H9 (cell line): ENCODE data around the gene FAM171A1. TPM values are rescaled to one million over a fixed set of nuclear protein-coding genes. Genes with fewer than 3 reads are reported as not detected.

Source experiments
- DNase-seq: peaks from one replicate; pipeline ENCODE4 v3.0.0-alpha.2; 2017
- H2AFZ ChIP-seq: one replicate; pipeline ENCODE4 v1.6.1; 2013; ENCODE audit warnings: mild to moderate bottlenecking, low read length, control low read depth, moderate library complexity
- H2AK5ac ChIP-seq: 2 replicates; pipeline ENCODE4 v1.6.1; 2013; ENCODE audit warnings: low read length, control low read depth, mixed read lengths; ENCODE audit not compliant: insufficient read length
- H2BK120ac ChIP-seq: one replicate; pipeline ENCODE4 v1.6.1; 2013; ENCODE audit warnings: low read depth, mild to moderate bottlenecking, low read length, control low read depth, inconsistent platforms; ENCODE audit not compliant: poor library complexity, severe bottlenecking
- H2BK12ac ChIP-seq: 2 replicates; pipeline ENCODE4 v1.6.1; 2013; ENCODE audit warnings: low read length, control low read depth, mixed read lengths, low read depth; ENCODE audit not compliant: insufficient read length
- H2BK15ac ChIP-seq: 2 replicates; pipeline ENCODE4 v1.6.1; 2013; ENCODE audit warnings: low read depth, low read length, control low read depth
- H2BK20ac ChIP-seq: one replicate; pipeline ENCODE4 v1.6.1; 2013; ENCODE audit warnings: low read depth, mild to moderate bottlenecking, low read length, control low read depth, inconsistent platforms; ENCODE audit not compliant: poor library complexity, severe bottlenecking
- H2BK5ac ChIP-seq: 2 replicates; pipeline ENCODE4 v1.6.1; 2013; ENCODE audit warnings: low read length, control low read depth, mixed read lengths; ENCODE audit not compliant: insufficient read length
- H3K14ac ChIP-seq: 2 replicates; pipeline ENCODE4 v1.6.1; 2013; ENCODE audit warnings: low read length, control low read depth; ENCODE audit not compliant: insufficient read depth
- H3K18ac ChIP-seq: 2 replicates; pipeline ENCODE4 v1.6.1; 2013; ENCODE audit warnings: low read depth, mild to moderate bottlenecking, mixed read lengths, low read length, control low read depth; ENCODE audit not compliant: insufficient read length
- H3K23ac ChIP-seq: 2 replicates; pipeline ENCODE4 v1.6.1; 2013; ENCODE audit warnings: low read length, control low read depth, mixed read lengths, low read depth; ENCODE audit not compliant: insufficient read length
- H3K23me2 ChIP-seq: 2 replicates; pipeline ENCODE4 v1.6.1; 2013; ENCODE audit warnings: low read depth, mild to moderate bottlenecking, mixed read lengths, low read length, control low read depth; ENCODE audit not compliant: insufficient read length, poor library complexity, severe bottlenecking
- H3K27ac ChIP-seq: 2 replicates; pipeline ENCODE4 v1.5.1; 2013; ENCODE audit warnings: low read length, control low read depth, mixed read lengths, low read depth; ENCODE audit not compliant: insufficient read length
- H3K27me3 ChIP-seq: 2 replicates; pipeline ENCODE4 v1.6.1; 2013; ENCODE audit warnings: low read length, control low read depth, inconsistent platforms; ENCODE audit not compliant: insufficient read depth
- H3K4ac ChIP-seq: 2 replicates; pipeline ENCODE4 v1.6.1; 2013; ENCODE audit warnings: low read depth, mild to moderate bottlenecking, control low read depth, inconsistent platforms, low read length, moderate library complexity
- H3K4me1 ChIP-seq: 2 replicates; pipeline ENCODE4 v1.6.1; 2013; ENCODE audit warnings: low read length, control low read depth, inconsistent platforms; ENCODE audit not compliant: insufficient read depth
- H3K4me2 ChIP-seq: 2 replicates; pipeline ENCODE4 v1.6.1; 2013; ENCODE audit warnings: low read length, control low read depth, mixed read lengths; ENCODE audit not compliant: insufficient read length, insufficient read depth
- H3K56ac ChIP-seq: 2 replicates; pipeline ENCODE4 v1.6.1; 2013; ENCODE audit warnings: low read depth, mild to moderate bottlenecking, mixed read lengths, low read length, control low read depth; ENCODE audit not compliant: insufficient read length
- H3K79me1 ChIP-seq: 2 replicates; pipeline ENCODE4 v1.6.1; 2013; ENCODE audit warnings: low read depth, mild to moderate bottlenecking, moderate library complexity, low read length, control low read depth, inconsistent platforms; ENCODE audit not compliant: insufficient read depth, poor library complexity, severe bottlenecking
- H3K79me2 ChIP-seq: 2 replicates; pipeline ENCODE4 v1.6.1; 2013; ENCODE audit warnings: low read length, control low read depth, inconsistent platforms; ENCODE audit not compliant: insufficient read depth
- H3K9ac ChIP-seq: 2 replicates; pipeline ENCODE4 v1.6.1; 2013; ENCODE audit warnings: low read length, control low read depth, mixed read lengths; ENCODE audit not compliant: insufficient read length; ENCODE audit errors: extremely low read depth
- H3K9me3 ChIP-seq: one replicate; pipeline ENCODE4 v1.6.1; 2013; ENCODE audit warnings: low read depth, low read length, inconsistent platforms; ENCODE audit not compliant: control insufficient read depth
- H3T11ph ChIP-seq: one replicate; pipeline ENCODE4 v1.6.1; 2013; ENCODE audit warnings: mild to moderate bottlenecking, low read length, control low read depth, inconsistent platforms
- H4K20me1 ChIP-seq: one replicate; pipeline ENCODE4 v1.6.1; 2013; ENCODE audit not compliant: control insufficient read depth, insufficient read length, insufficient read depth
- H4K5ac ChIP-seq: 2 replicates; pipeline ENCODE4 v1.6.1; 2013; ENCODE audit warnings: low read depth, mild to moderate bottlenecking, mixed read lengths, low read length, control low read depth; ENCODE audit not compliant: insufficient read length
- H4K8ac ChIP-seq: replicated peaks from 2 replicates; pipeline ENCODE4 v1.6.1; 2013; ENCODE audit warnings: low read length, control low read depth, mixed read lengths, low read depth; ENCODE audit not compliant: insufficient read length
- H4K91ac ChIP-seq: 2 replicates; pipeline ENCODE4 v1.6.1; 2013; ENCODE audit warnings: low read depth, mild to moderate bottlenecking, moderate library complexity, mixed read lengths, low read length, control low read depth; ENCODE audit not compliant: insufficient read length
- H3K27ac Mint-ChIP-seq, 3 experiments: 2 replicates in 2 of 3; 3 replicates in 1 of 3; pipeline ENCODE4 v1.8.0; 2020 to 2021; ENCODE audit warnings: mixed read lengths in 3 of 3, mild to moderate bottlenecking in 1 of 3, moderate library complexity in 1 of 3
- H3K27me3 Mint-ChIP-seq: 2 replicates; pipeline ENCODE4 v1.8.0; 2021; ENCODE audit warnings: low read depth, mild to moderate bottlenecking, moderate library complexity, mixed read lengths
- H3K36me3 Mint-ChIP-seq, 3 experiments: 2 replicates in 2 of 3; 3 replicates in 1 of 3; pipeline ENCODE4 v1.8.0; 2020 to 2021; ENCODE audit warnings: low read depth in 3 of 3, mixed read lengths in 3 of 3; ENCODE audit not compliant: insufficient read depth in 1 of 3
- H3K4me1 Mint-ChIP-seq, 2 experiments: 2 replicates each; pipeline ENCODE4 v1.8.0; 2020; ENCODE audit warnings: mixed read lengths in 2 of 2
- H3K4me3 Mint-ChIP-seq, 2 experiments: 2 replicates in 1 of 2; 3 replicates in 1 of 2; pipeline ENCODE4 v1.8.0; 2020 to 2021; ENCODE audit warnings: mild to moderate bottlenecking in 2 of 2, mixed read lengths in 2 of 2, moderate library complexity in 1 of 2
- H3K9me3 Mint-ChIP-seq, 2 experiments: 2 replicates in 1 of 2; 3 replicates in 1 of 2; pipeline ENCODE4 v1.8.0; 2020; ENCODE audit warnings: mild to moderate bottlenecking in 2 of 2, mixed read lengths in 2 of 2, moderate library complexity in 1 of 2
- WGBS: extraction: QIAGEN DNeasy Blood & Tissue Kit; methylation state at CpG from one replicate; pipeline ENCODE4 v1.1.7; 2013; ENCODE audit warnings: missing lambda C conversion rate, low lambda C conversion rate, mixed read lengths; ENCODE audit not compliant: insufficient read length; ENCODE audit errors: extremely low coverage; 5-methylcytosine and 5-hydroxymethylcytosine counted together
- total RNA-seq: library from RNA; stranded (reverse); gene quantifications from 2 replicates; pipeline ENCODE4 v1.2.1, GENCODE V29; 2021
- TF ChIP-seq, protein P1 (sequence below): fragments of 200-600 bp; sonication (generic); conservative IDR thresholded peaks from 3 replicates; pipeline ENCODE4 v1.8.0; 2021; ENCODE audit warnings: antibody characterized with exemption, mild to moderate bottlenecking

The FAM171A1 gene
- total RNA-seq, 1 experiment from 2014 or later = 37.4 TPM

DNA sequence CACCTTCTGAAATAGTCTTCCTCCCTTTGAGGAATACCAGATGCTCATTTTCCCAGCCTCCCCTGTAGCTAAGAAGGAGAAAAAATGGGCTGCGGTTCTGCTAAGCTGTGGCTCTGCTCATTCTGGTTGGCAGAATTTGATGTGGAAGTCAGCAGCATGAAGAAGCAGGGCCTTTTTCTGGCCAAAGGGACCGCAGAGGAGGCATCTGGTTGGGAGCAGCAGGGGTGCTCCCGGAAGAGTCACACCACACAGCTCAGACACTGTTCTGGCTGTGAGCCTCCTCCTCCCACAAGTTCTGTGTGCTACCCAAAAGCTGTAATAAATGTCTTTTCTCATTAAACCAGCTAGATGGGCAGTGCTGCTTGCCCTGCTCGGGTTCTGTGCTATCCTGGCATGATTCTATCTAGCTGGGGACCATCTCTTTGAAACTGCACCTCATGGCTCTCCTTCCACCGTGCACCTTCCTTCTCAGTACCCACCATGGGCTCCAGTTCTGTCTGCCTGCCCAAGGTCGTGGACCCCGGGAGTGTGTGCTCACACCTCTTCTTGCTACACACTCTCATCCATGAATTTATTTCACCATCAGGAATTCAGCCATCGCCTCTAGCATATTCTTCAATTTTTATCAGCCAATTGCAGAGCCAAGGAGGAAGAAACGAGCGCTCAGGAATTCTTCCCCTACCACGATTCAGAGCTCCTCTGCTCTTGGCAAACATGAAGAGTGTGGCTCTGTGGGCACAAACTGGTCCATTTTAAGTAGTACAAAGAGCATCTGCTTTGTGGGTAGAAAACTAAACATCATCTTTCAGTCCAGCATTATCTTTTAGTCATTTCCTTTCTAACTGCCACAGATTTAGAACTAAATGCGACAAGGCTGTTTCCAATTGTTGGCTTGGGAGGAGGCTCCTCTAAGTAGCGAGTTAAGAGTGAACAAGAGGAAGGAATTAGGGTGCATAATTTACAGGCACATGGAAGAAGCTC, 76.9 kb downstream of the FAM171A1 start:
- H3K27me3 Mint-ChIP-seq = no peaks in the 10 kb centered on the region
- TF ChIP-seq, protein P1, sequence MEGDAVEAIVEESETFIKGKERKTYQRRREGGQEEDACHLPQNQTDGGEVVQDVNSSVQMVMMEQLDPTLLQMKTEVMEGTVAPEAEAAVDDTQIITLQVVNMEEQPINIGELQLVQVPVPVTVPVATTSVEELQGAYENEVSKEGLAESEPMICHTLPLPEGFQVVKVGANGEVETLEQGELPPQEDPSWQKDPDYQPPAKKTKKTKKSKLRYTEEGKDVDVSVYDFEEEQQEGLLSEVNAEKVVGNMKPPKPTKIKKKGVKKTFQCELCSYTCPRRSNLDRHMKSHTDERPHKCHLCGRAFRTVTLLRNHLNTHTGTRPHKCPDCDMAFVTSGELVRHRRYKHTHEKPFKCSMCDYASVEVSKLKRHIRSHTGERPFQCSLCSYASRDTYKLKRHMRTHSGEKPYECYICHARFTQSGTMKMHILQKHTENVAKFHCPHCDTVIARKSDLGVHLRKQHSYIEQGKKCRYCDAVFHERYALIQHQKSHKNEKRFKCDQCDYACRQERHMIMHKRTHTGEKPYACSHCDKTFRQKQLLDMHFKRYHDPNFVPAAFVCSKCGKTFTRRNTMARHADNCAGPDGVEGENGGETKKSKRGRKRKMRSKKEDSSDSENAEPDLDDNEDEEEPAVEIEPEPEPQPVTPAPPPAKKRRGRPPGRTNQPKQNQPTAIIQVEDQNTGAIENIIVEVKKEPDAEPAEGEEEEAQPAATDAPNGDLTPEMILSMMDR = no peak
- no peak overlapping the region for H3K9ac ChIP-seq
- no peak overlapping the region for H4K5ac ChIP-seq
- H3K18ac ChIP-seq = no peak overlapping the region
- no peaks in the 10 kb centered on the region for H3K9me3 ChIP-seq
- no peak overlapping the region for H2BK12ac ChIP-seq
- H4K8ac ChIP-seq = no peak overlapping the region
- H3K27ac Mint-ChIP-seq = peak overlapping the region in 2 of 3 experiments; percentile 2 to 57; a peak in 1 of 7 replicates
- H3K56ac ChIP-seq = no peak overlapping the region
- no peak overlapping the region for H3K4me2 ChIP-seq
- no peak overlapping the region for H2AFZ ChIP-seq
- no peak overlapping the region for H3T11ph ChIP-seq
- no peak overlapping the region for H3K4ac ChIP-seq
- no peak overlapping the region for H3K27ac ChIP-seq
- H3K4me3 Mint-ChIP-seq = no peak overlapping the region
- no peak overlapping the region for H3K14ac ChIP-seq
- peaks cover 3% of the 10 kb centered on the region for H3K79me1 ChIP-seq
- no CpG with 5 or more reads among the region's 13 CpGs for WGBS
- H2BK5ac ChIP-seq = no peak overlapping the region
- H3K4me1 Mint-ChIP-seq = peaks cover 32 to 41% of the 10 kb centered on the region in 2 experiments
- no peaks in the 10 kb centered on the region; the same call in 1 of the 2 replicates for H3K4me1 ChIP-seq
- no peaks in the 10 kb centered on the region for H4K20me1 ChIP-seq
- no peak overlapping the region for H4K91ac ChIP-seq
- no peaks in the 10 kb centered on the region for H3K23me2 ChIP-seq
- no peak for DNase-seq
- no peak overlapping the region for H2BK20ac ChIP-seq
- H3K23ac ChIP-seq = no peak overlapping the region
- peaks cover 0 to 4% (median 2%) of the 10 kb centered on the region in 3 experiments; a peak in 1 of 7 replicates for H3K36me3 Mint-ChIP-seq
- no peaks in the 10 kb centered on the region for H3K27me3 ChIP-seq
- no peak overlapping the region for H2BK15ac ChIP-seq
- H3K79me2 ChIP-seq = no peaks in the 10 kb centered on the region; the same call in 1 of the 2 replicates
- H3K9me3 Mint-ChIP-seq = no peaks in the 10 kb centered on the region
- H2BK120ac ChIP-seq = no peak overlapping the region
- H2AK5ac ChIP-seq = no peak overlapping the region
